Measurements from ENCODE around the gene LTB4R2.

LTB4R2 gene

GRCh38 chr14:24263848-24264247, 46.1 kb upstream of the LTB4R2 start:
- POLR2A ChIA-PET, result no interaction called here
- CTCF ChIA-PET, result interaction anchor here (1.1 to 9.2 kb wide), 4 partner anchors 12 to 44 kb away, joined by 3 to 67 read pairs (median 12); partner anchors contain the start of genes CIDEB, LTB4R2 and TINF2
- no peak for DNase-seq (ENCODE audit: extremely low spot score)
- TF ChIP-seq, protein P1, sequence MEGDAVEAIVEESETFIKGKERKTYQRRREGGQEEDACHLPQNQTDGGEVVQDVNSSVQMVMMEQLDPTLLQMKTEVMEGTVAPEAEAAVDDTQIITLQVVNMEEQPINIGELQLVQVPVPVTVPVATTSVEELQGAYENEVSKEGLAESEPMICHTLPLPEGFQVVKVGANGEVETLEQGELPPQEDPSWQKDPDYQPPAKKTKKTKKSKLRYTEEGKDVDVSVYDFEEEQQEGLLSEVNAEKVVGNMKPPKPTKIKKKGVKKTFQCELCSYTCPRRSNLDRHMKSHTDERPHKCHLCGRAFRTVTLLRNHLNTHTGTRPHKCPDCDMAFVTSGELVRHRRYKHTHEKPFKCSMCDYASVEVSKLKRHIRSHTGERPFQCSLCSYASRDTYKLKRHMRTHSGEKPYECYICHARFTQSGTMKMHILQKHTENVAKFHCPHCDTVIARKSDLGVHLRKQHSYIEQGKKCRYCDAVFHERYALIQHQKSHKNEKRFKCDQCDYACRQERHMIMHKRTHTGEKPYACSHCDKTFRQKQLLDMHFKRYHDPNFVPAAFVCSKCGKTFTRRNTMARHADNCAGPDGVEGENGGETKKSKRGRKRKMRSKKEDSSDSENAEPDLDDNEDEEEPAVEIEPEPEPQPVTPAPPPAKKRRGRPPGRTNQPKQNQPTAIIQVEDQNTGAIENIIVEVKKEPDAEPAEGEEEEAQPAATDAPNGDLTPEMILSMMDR (IDR thresholded peaks at IDR 0.05; ENCODE audit: control extremely low read depth, extremely low read depth, low read depth, missing control alignments), result no peak

DNA sequence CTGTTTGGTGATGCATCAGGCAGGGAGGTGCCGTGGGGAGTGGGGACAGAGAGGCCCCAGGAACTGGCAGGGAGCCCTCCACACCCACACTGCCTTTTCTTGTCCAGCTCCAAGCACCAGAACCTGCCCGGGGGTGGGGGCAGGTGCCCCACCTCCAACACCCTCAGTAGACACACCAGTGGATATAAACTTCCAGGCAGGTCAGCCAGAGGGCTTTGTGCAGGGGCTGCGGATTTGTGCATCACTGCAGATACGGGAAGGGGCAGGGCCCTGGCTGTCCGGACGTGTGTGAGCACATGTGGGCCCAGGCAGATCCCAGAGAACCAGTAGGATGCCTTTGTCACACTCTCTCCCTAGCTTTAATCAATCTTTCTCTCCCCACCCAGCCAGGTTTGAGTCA, 45.6 kb upstream of the LTB4R2 start:
- ChIA-PET POLR2A (no interaction called here), CTCF (interaction anchor here (3.7 to 9.2 kb wide), 2 partner anchors 33 to 44 kb away, joined by 13 to 67 read pairs; partner anchors contain the start of genes CIDEB and LTB4R2)
- DNase-seq (ENCODE audit: extremely low spot score), result no peak
- TF ChIP-seq, protein P1 (IDR thresholded peaks at IDR 0.05; ENCODE audit: control extremely low read depth, extremely low read depth, low read depth, missing control alignments), result no peak

DNA sequence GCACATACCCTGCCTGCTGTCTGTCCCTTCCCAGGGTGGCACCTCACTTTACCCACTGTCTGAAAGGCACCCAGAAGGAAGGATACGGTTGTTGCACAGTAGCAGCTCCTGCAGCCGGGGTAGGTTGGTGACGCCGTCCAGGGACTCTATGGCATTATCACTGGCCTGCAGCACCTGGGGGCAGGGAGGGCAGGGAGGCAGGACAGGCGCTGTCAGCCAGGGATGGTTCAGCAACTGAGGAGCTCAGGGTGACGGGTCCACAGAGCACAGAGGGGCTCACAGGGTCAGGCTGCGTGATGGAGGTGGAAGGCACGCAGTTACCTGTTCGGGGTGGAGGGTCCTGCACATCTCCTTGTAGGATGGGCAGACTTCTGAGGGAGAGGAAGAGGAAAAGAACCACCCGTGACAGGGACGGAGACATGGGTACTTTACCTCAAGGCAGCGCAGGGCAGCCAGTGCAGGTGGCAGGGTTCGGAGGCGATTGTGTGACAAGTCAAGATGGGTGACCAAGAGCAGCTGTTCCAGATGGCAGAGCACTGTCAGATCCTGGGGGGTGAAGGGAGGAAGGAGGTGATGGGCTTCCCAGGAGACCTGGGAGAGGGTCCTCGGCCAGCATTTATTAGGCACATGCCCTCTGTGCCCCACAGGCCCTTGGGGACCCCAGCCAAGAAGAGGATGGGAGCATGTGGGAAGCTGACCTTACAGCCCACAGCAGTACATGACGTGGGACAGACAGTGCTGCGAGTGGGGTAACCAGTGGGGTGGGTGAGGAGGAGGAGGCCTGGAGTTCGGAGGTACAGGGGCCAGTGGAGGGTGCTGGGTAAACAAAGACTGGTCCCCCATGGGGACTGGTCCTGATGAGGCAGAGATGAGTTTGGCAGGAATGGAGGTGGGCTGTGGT, 43.3 kb upstream of the LTB4R2 start:
- POLR2A ChIA-PET, result no interaction called here

GRCh38 chr14:24267516-24267915, 42.4 kb upstream of the LTB4R2 start:
- TF ChIP-seq, protein P1 (IDR thresholded peaks at IDR 0.05; ENCODE audit: control extremely low read depth, extremely low read depth, low read depth, missing control alignments), result no peak

More for the DNA sequence above, 43.3 kb upstream of the LTB4R2 start:
- no peak for DNase-seq (ENCODE audit: extremely low spot score)
- TF ChIP-seq, protein P1 (IDR thresholded peaks at IDR 0.05; ENCODE audit: control extremely low read depth, extremely low read depth, low read depth, missing control alignments), result no peak
- CTCF ChIA-PET, result interaction anchor here (1.0 to 9.2 kb wide), 5 partner anchors 14 to 170 kb away, joined by 3 to 67 read pairs (median 3); partner anchors contain the start of genes CIDEB and LTB4R2

GRCh38 chr14:24268225-24268624, 41.7 kb upstream of the LTB4R2 start:
- ChIA-PET CTCF (interaction anchor here (1.0 to 9.2 kb wide), 5 partner anchors 13 to 40 kb away, joined by 3 to 67 read pairs (median 38); partner anchors contain the start of genes CIDEB, LTB4R2 and TINF2), POLR2A (no interaction called here)
- TF ChIP-seq, protein P1 (IDR thresholded peaks at IDR 0.05; ENCODE audit: control extremely low read depth, extremely low read depth, low read depth, missing control alignments), result no peak
- no peak for DNase-seq (ENCODE audit: extremely low spot score)

More at GRCh38 chr14:24267516-24267915, 42.4 kb upstream of the LTB4R2 start:
- no peak for DNase-seq (ENCODE audit: extremely low spot score)
- CTCF ChIA-PET, result interaction anchor here (1.0 to 9.2 kb wide), 3 partner anchors 14 to 41 kb away, joined by 3 to 67 read pairs (median 38); partner anchors contain the start of genes CIDEB and LTB4R2
- POLR2A ChIA-PET, result no interaction called here

DNA sequence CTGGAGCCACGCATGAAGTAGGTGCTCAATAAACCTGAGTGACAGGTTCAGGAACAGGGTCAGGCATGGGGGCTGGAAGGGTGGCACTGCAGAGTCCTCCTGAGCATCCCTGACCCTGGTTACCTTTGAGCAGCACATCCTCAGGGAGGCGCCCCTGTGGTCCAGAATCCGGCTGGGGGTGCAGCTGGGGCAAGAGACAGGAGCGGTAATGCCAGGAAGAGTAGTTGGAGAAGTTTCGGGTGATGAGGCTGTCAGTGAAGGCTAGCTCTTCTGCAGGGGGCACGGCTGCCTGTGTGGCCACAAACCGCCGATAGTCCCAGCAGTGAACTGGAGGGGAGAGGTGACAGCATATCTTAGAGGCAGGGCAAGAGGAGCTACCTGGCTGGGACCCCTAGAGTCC, 40.6 kb upstream of the LTB4R2 start:
- no peak for DNase-seq (ENCODE audit: extremely low spot score)
- POLR2A ChIA-PET, result interaction anchor here (0.8 to 1.4 kb wide), 2 partner anchors 7 to 23 kb away, joined by 3 to 5 read pairs; no protein-coding TSS in a partner anchor
- TF ChIP-seq, protein P1 (IDR thresholded peaks at IDR 0.05; ENCODE audit: control extremely low read depth, extremely low read depth, low read depth, missing control alignments), result no peak
- CTCF ChIA-PET, result interaction anchor here (1.8 to 9.2 kb wide), 8 partner anchors 12 to 39 kb away, joined by 5 to 68 read pairs (median 35); partner anchors contain the start of genes CIDEB, LTB4R2 and TINF2
